Activated T-cell treated with anti-CD3 and anti-CD28 coated beads, Interleukin-2, amount 50 U/mL, for 72 hours (primary cell): ENCODE measurements around the gene OVOL1. TPM values are rescaled to one million over a fixed set of nuclear protein-coding genes. Genes with fewer than 3 reads are reported as not detected.

Source experiments
- ATAC-seq, 2 donors: fragments of 150-1000 bp; cut with Tn5 transposase; replicated peaks in 1 of 2; 2 replicates each; pipeline ENCODE4 v1.10.0; 2021; ENCODE audit warnings: moderate library complexity in 2 of 2, mild to moderate bottlenecking in 1 of 2
- DNase-seq, 2 donors: peaks; one replicate each; pipeline ENCODE4 v3.0.0; 2021 to 2022; ENCODE audit warnings: mixed read lengths in 1 of 2
- H3K27ac Mint-ChIP-seq: one replicate; pipeline ENCODE4 v1.8.0; 2022; ENCODE audit warnings: mild to moderate bottlenecking, moderate library complexity, mixed read lengths
- H3K27me3 Mint-ChIP-seq: one replicate; pipeline ENCODE4 v1.8.0; 2022; ENCODE audit warnings: low read depth, mixed read lengths
- H3K36me3 Mint-ChIP-seq, 2 donors: one replicate each; pipeline ENCODE4 v1.8.0; 2022; ENCODE audit warnings: mixed read lengths in 2 of 2, mild to moderate bottlenecking in 1 of 2; ENCODE audit not compliant: insufficient read depth in 2 of 2
- H3K4me1 Mint-ChIP-seq: one replicate; pipeline ENCODE4 v1.8.0; 2022; ENCODE audit warnings: low read depth, mixed read lengths
- H3K4me3 Mint-ChIP-seq, 2 donors: one replicate each; pipeline ENCODE4 v1.8.0; 2022; ENCODE audit warnings: mild to moderate bottlenecking in 2 of 2, mixed read lengths in 2 of 2, moderate library complexity in 2 of 2
- H3K9me3 Mint-ChIP-seq, 2 donors: one replicate each; pipeline ENCODE4 v1.8.0; 2022; ENCODE audit warnings: mixed read lengths in 2 of 2
- total RNA-seq, 2 donors: library from RNA; stranded (reverse); gene quantifications; one replicate each; pipeline ENCODE4 v1.2.3, GENCODE V29; 2022

Gene OVOL1
- total RNA-seq, 2 donors from 2014 or later: 0.16 TPM; not detected in 1

- DNase-seq (no peak), ATAC-seq (peak in 1 of 2 donors; percentile 2)
- Mint-ChIP-seq H3K27ac (no peak overlapping the region), H3K27me3 (peaks cover 32% of the 10 kb centered on the region), H3K9me3 (no peaks in the 10 kb centered on the region), H3K4me1 (peaks cover 5% of the 10 kb centered on the region), H3K36me3 (no peaks in the 10 kb centered on the region), H3K4me3 (no peak overlapping the region)
These were observed 4.2 kb downstream of the OVOL1 start for GRCh38 chr11:65790902-65791650.

- H3K9me3 Mint-ChIP-seq: no peaks in the 10 kb centered on the region
- peak; percentile 71 to 75 for DNase-seq
- no peak overlapping the region for H3K4me3 Mint-ChIP-seq
- no peaks in the 10 kb centered on the region for H3K36me3 Mint-ChIP-seq
- H3K4me1 Mint-ChIP-seq: peaks cover 5% of the 10 kb centered on the region
- H3K27me3 Mint-ChIP-seq: peaks cover 31% of the 10 kb centered on the region
- no peak overlapping the region for H3K27ac Mint-ChIP-seq
- ATAC-seq: peak; percentile 92 to 97
These were observed 4.9 kb downstream of the OVOL1 start for GRCh38 chr11:65791719-65792213.

- DNase-seq (no peak), ATAC-seq (no peak)
- no peaks in the 10 kb centered on the region for H3K36me3 Mint-ChIP-seq
- H3K4me1 Mint-ChIP-seq: peaks cover 5% of the 10 kb centered on the region
- no peak overlapping the region for H3K4me3 Mint-ChIP-seq
- H3K27me3 Mint-ChIP-seq: peaks cover 31% of the 10 kb centered on the region
- no peak overlapping the region for H3K27ac Mint-ChIP-seq
- H3K9me3 Mint-ChIP-seq: no peaks in the 10 kb centered on the region
These were observed 5.6 kb downstream of the OVOL1 start for GRCh38 chr11:65792456-65792855.

DNA sequence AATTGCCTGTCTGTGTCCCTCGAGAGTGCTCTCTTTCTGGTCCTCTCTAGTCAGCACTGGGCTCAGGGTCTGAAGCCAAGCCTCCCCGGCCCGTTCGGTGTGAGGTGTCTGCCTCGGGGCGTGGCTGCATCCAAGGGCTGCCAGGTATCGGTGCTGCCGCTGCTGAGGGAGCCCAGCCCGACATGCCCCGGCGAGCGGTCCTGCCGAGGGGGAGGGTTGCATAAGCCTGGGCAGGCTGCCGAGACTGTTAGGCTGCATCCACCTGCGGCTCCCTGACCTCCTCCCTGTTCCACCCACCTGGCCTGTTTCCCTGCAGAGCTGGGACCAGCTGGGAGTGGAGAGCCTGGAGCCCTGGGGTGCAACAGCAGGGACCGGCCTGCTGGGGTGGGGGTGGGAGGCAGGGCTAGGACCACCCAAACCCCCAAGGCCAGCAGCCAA lies 6.3 kb downstream of the OVOL1 start:
- Mint-ChIP-seq H3K36me3 (no peaks in the 10 kb centered on the region), H3K4me1 (peaks cover 5% of the 10 kb centered on the region), H3K27me3 (peaks cover 26% of the 10 kb centered on the region), H3K9me3 (no peaks in the 10 kb centered on the region), H3K4me3 (no peak overlapping the region), H3K27ac (no peak overlapping the region)
- no peak for DNase-seq
- no peak for ATAC-seq

DNA sequence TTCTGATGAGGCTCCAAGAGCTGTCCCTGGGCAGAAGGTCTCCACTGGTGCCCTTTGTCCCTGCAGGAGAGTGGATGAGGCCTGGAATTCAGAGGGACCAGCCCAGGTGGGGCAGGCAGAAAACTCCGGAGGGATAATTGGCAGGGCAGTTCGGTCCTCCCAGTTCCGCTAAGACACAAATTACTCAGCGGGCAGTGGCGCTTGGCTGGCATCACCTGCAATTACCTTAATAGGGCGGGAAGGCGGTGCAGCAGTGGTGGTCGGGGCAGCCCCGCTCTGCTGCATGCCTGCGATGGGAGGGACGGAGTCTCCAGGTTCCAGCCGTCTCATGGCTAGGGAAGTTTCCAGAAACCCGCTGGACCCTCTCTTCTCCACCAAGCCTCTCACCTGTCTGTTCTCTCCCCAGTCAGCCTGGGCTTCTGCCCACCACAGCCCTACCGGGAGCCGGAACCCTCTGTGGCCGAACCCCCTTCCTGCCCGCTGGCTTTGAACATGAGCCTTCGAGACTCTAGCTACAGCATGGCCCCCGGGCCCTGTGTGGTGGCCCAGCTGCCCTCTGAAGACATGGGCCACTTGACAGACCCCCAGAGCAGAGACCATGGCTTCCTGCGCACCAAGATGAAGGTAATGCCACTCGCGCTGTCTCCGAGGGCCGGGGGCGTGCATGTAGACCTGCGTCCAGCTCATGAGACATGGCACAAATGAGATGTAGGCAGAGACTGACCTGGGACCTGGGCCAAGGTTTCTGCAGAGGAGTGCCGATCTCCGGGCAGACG lies 7.0 kb downstream of the OVOL1 start:
- Mint-ChIP-seq H3K36me3 (no peaks in the 10 kb centered on the region), H3K27ac (no peak overlapping the region), H3K9me3 (no peaks in the 10 kb centered on the region), H3K4me1 (peaks cover 5% of the 10 kb centered on the region), H3K4me3 (no peak overlapping the region), H3K27me3 (peaks cover 23% of the 10 kb centered on the region)
- no peak for DNase-seq
- ATAC-seq: no peak

GRCh38 chr11:65794570-65795510 lies 8.0 kb downstream of the OVOL1 start:
- DNase-seq (no peak), ATAC-seq (no peak)
- Mint-ChIP-seq H3K4me3 (no peak overlapping the region), H3K36me3 (no peaks in the 10 kb centered on the region), H3K27me3 (peaks cover 18% of the 10 kb centered on the region), H3K4me1 (peaks cover 5% of the 10 kb centered on the region), H3K9me3 (no peaks in the 10 kb centered on the region), H3K27ac (no peak overlapping the region)

DNA sequence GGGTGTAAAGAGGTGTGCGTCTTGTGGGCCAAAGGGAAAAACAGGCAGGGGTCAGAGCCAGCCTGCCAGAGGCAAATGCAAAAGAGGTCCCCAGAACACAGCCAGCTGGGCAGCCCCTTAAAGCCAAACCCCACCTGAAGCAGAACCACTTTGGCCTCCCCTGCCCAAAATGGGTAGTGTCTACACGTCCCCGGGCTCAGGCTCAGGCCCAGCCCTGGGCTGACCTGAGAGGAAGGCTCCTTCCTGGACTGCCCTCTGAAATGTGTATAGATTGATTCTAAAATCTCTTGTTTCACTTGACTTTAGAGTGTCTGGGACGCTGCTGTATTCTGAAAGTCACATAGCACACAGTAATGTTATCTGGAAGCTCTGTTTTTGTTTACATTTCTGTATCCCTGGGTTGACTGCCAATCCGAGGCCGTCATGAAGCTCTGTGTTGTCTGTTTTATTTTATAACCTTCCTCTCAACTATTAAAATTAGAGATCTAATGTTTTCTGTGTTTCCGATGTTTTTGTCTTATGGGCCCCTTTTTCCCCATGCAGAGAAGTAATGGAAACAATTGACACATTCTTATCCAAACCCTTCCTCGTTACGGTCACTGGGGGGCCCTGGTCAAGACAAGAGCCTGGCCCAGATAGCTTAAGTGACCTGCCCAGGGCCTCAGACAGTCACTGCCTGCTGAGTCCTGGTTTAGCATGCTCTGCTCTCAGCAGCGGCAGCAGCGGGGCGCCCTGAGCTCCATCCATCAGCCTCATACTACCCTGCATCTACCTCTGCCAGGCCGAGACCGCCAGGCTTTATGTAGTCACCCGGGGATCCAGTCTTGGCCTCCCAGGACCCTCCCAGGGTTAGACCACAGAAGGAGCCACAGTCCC lies 10.1 kb downstream of the OVOL1 start:
- DNase-seq (no peak), ATAC-seq (no peak)
- no peaks in the 10 kb centered on the region for H3K36me3 Mint-ChIP-seq
- H3K4me1 Mint-ChIP-seq: no peaks in the 10 kb centered on the region
- no peaks in the 10 kb centered on the region for H3K9me3 Mint-ChIP-seq
- H3K27me3 Mint-ChIP-seq: peaks cover 20% of the 10 kb centered on the region
- H3K27ac Mint-ChIP-seq: no peak overlapping the region
- no peak overlapping the region for H3K4me3 Mint-ChIP-seq

DNA sequence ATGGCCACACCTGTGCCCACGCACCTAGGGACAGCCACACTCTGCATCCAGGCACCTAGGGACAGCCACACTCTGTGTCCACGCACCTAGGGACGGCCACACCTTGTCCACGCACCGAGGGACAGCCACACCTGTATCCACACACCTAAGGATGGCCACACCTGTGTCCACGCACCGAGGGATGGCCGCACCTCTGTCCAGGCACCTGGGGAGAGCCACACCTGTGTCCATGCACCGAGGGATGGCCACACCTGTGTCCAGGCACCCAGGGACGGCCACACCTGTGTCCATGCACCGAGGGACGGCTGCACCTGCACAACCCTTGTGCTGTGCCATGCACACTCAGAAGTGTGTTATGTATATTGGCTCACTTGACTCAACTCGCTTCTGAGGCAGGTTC lies 10.8 kb downstream of the OVOL1 start:
- no peak for DNase-seq
- no peak overlapping the region for H3K4me3 Mint-ChIP-seq
- ATAC-seq: no peak
- H3K27me3 Mint-ChIP-seq: peaks cover 22% of the 10 kb centered on the region
- H3K36me3 Mint-ChIP-seq: no peaks in the 10 kb centered on the region
- H3K9me3 Mint-ChIP-seq: no peaks in the 10 kb centered on the region
- H3K27ac Mint-ChIP-seq: no peak overlapping the region
- H3K4me1 Mint-ChIP-seq: no peaks in the 10 kb centered on the region

DNA sequence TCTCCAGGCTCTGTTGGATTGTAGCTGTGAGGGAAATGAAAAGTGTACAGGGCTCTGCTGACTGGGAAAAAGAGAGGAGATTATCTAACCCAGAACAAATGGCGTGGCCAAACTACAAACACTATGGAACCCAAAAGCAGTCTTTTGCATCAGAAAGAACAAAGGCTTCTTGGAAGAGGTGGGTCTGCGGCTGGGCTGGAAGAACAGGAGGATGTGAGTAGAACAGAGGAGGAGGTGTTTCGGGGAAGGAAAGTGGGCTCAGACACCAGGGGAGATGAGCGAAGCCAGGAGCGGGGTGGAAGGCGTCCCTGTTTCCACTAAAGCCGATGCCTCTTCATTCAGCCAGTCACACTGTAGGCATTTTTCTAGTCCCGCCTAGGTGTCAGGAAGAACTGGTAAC lies 12.0 kb downstream of the OVOL1 start:
- no peak for ATAC-seq
- H3K36me3 Mint-ChIP-seq: no peaks in the 10 kb centered on the region
- H3K4me3 Mint-ChIP-seq: no peak overlapping the region
- peaks cover 34% of the 10 kb centered on the region for H3K27me3 Mint-ChIP-seq
- DNase-seq: no peak
- H3K9me3 Mint-ChIP-seq: no peaks in the 10 kb centered on the region
- H3K4me1 Mint-ChIP-seq: no peaks in the 10 kb centered on the region
- no peak overlapping the region for H3K27ac Mint-ChIP-seq

DNA sequence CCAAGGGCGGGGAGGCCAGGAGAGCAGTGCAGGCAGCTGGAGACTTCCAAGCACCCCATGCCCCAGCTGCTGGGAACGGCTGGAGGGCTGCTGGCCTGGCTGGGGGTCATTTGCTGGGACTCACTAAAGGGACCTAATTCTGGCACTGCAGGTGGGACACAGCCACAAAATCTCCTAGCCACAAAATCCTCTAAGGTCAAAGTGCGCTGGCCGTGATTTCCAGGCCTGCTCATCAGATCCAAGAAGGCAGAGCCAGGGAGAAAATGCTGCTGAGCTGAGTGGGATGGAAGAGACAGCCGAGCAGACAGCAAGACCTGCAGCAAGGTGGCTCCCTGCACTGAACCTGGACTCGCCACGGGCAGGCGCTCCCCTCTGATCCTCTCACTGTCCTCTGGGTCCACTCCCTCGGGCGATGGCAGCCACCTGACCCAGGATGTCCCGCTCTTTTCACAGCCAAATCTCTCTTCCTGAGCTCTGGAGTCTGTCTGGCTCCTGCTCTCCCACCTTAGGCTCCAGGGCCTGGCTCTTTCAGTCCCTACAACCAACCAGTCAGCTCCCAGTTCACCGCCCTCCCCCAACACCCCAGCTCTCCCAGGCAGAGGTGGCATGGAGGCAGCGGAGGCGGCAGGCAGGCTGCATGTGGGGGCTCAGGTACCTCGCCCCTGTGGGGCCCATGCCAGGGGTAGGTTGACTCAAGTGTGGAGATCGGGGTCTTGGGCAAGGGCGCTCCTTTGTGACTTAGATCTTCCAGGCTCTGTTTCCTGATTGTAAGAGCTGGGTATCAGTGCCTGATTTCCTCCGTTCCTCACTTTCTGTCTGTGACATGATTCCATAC lies 14.5 kb downstream of the OVOL1 start:
- DNase-seq (no peak), ATAC-seq (no peak)
- Mint-ChIP-seq H3K27ac (no peak overlapping the region), H3K9me3 (no peaks in the 10 kb centered on the region), H3K27me3 (peaks cover 43% of the 10 kb centered on the region), H3K4me3 (no peak overlapping the region), H3K36me3 (no peaks in the 10 kb centered on the region), H3K4me1 (no peaks in the 10 kb centered on the region)

DNA sequence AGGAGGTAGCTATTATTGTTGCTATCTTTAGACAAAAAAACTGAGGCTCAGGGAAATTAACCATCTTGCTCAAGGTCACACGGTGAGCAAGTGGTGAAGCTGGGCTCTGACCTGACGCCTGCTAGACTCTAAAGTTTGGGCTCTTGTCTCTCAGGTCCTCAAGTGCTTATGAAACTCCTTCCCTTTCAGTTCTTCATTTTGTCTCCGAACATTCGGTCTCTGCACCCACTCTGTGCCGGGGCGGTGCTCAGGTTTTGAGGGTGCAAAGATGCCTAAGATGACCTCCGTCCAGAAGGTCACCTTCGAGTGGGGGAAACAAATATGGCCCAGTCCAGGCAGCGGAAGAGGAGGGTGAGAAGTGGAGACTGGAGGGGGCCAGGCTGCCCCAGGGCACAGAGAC lies 16.0 kb downstream of the OVOL1 start:
- no peaks in the 10 kb centered on the region for H3K4me1 Mint-ChIP-seq
- peaks cover 43% of the 10 kb centered on the region for H3K27me3 Mint-ChIP-seq
- no peaks in the 10 kb centered on the region for H3K36me3 Mint-ChIP-seq
- ATAC-seq: no peak
- H3K4me3 Mint-ChIP-seq: no peak overlapping the region
- H3K9me3 Mint-ChIP-seq: no peaks in the 10 kb centered on the region
- no peak for DNase-seq
- H3K27ac Mint-ChIP-seq: no peak overlapping the region
